Measurements from ENCODE around the gene DOCK2. TPM values are rescaled to one million over a fixed set of nuclear protein-coding genes. Genes with fewer than 3 reads are reported as not detected.

DOCK2 gene
- total RNA-seq, 1 donor from 2014 or later: 1.1 TPM

GRCh38 chr5:169705322-169705721, 68.2 kb downstream of the DOCK2 start:
- H3K36me3 Mint-ChIP-seq: no peaks in the 10 kb centered on the region
- H3K9ac ChIP-seq: no peak overlapping the region
- no peaks in the 10 kb centered on the region for H3K27me3 ChIP-seq
- TF ChIP-seq EZH2 (IDR thresholded peaks at IDR 0.05) (no peak), EZH2phosphoT487 (IDR thresholded peaks at IDR 0.05) (no peak), CTCF (IDR thresholded peaks at IDR 0.05) (no peak)
- H3K27ac Mint-ChIP-seq: no peak overlapping the region
- H3K36me3 ChIP-seq: no peaks in the 10 kb centered on the region
- H3K79me2 ChIP-seq (ENCODE audit: low read depth): no peaks in the 10 kb centered on the region
- H3K9me3 Mint-ChIP-seq: no peaks in the 10 kb centered on the region
- H3K9me3 ChIP-seq (ENCODE audit: low read depth): no peaks in the 10 kb centered on the region
- H3K4me3 ChIP-seq: no peak overlapping the region
- H3K4me2 ChIP-seq: no peak overlapping the region
- H3K4me1 ChIP-seq: peaks cover 13% of the 10 kb centered on the region
- peaks cover 2% of the 10 kb centered on the region for H3K27me3 Mint-ChIP-seq (ENCODE audit: insufficient read depth, low read depth)
- H4K20me1 ChIP-seq (ENCODE audit: low read depth): no peaks in the 10 kb centered on the region
- no peak overlapping the region for H2AFZ ChIP-seq (replicated peaks)
- no peak overlapping the region for H3K4me3 Mint-ChIP-seq
- H3K4me1 Mint-ChIP-seq: peaks cover 34% of the 10 kb centered on the region
- peaks cover 4% of the 10 kb centered on the region for H3F3A ChIP-seq (ENCODE audit: low read depth)
- H3K27ac ChIP-seq: no peak overlapping the region
- DNase-seq (ENCODE audit: low spot score): no peak

GRCh38 chr5:169706071-169706470, 69.0 kb downstream of the DOCK2 start:
- H3K27ac ChIP-seq: no peak overlapping the region
- no peaks in the 10 kb centered on the region for H3K79me2 ChIP-seq (ENCODE audit: low read depth)
- no peak overlapping the region for H3K4me2 ChIP-seq
- Mint-ChIP-seq H3K27me3 (ENCODE audit: insufficient read depth, low read depth) (peaks cover 2% of the 10 kb centered on the region), H3K4me1 (peaks cover 40% of the 10 kb centered on the region), H3K27ac (no peak overlapping the region), H3K9me3 (no peaks in the 10 kb centered on the region), H3K4me3 (no peak overlapping the region), H3K36me3 (no peaks in the 10 kb centered on the region)
- no peaks in the 10 kb centered on the region for H3K27me3 ChIP-seq
- H3F3A ChIP-seq (ENCODE audit: low read depth): peaks cover 4% of the 10 kb centered on the region
- no peaks in the 10 kb centered on the region for H4K20me1 ChIP-seq (ENCODE audit: low read depth)
- DNase-seq (ENCODE audit: low spot score): no peak
- no peak overlapping the region for H3K4me3 ChIP-seq
- TF ChIP-seq EZH2phosphoT487 (IDR thresholded peaks at IDR 0.05) (no peak), EZH2 (IDR thresholded peaks at IDR 0.05) (no peak), CTCF (IDR thresholded peaks at IDR 0.05) (no peak)
- H3K36me3 ChIP-seq: no peaks in the 10 kb centered on the region
- H3K9ac ChIP-seq: no peak overlapping the region
- no peaks in the 10 kb centered on the region for H3K9me3 ChIP-seq (ENCODE audit: low read depth)
- peaks cover 13% of the 10 kb centered on the region for H3K4me1 ChIP-seq
- no peak overlapping the region for H2AFZ ChIP-seq (replicated peaks)

- H3K27ac Mint-ChIP-seq: no peak overlapping the region
- Histone ChIP-seq H3K36me3 (no peaks in the 10 kb centered on the region), H3K9me3 (ENCODE audit: low read depth) (no peaks in the 10 kb centered on the region), H3K4me3 (no peak overlapping the region), H4K20me1 (ENCODE audit: low read depth) (no peaks in the 10 kb centered on the region), H2AFZ (replicated peaks) (no peak overlapping the region), H3K9ac (no peak overlapping the region), H3K27me3 (no peaks in the 10 kb centered on the region), H3K79me2 (ENCODE audit: low read depth) (no peaks in the 10 kb centered on the region), H3K4me2 (no peak overlapping the region), H3F3A (ENCODE audit: low read depth) (peaks cover 4% of the 10 kb centered on the region), H3K27ac (no peak overlapping the region), H3K4me1 (peaks cover 13% of the 10 kb centered on the region)
- peaks cover 44% of the 10 kb centered on the region for H3K4me1 Mint-ChIP-seq
- TF ChIP-seq CTCF (IDR thresholded peaks at IDR 0.05) (no peak), EZH2phosphoT487 (IDR thresholded peaks at IDR 0.05) (no peak), EZH2 (IDR thresholded peaks at IDR 0.05) (no peak)
- no peak for DNase-seq (ENCODE audit: low spot score)
- no peak overlapping the region for H3K4me3 Mint-ChIP-seq
- H3K36me3 Mint-ChIP-seq: no peaks in the 10 kb centered on the region
- peaks cover 2% of the 10 kb centered on the region for H3K27me3 Mint-ChIP-seq (ENCODE audit: insufficient read depth, low read depth)
- H3K9me3 Mint-ChIP-seq: no peaks in the 10 kb centered on the region
Measured at GRCh38 chr5:169706758-169707450, 69.8 kb downstream of the DOCK2 start.

Measured in neural progenitor cell (in vitro differentiated cells).